Measurements from ENCODE around the gene TNC.
A peak's percentile ranks its signal among the peaks of the same experiment; 100 is the strongest.

Gene TNC

GRCh38 chr9:115099901-115100300, 18.1 kb downstream of the TNC start:
- peak; percentile 28 for DNase-seq (ENCODE audit: low read depth)

GRCh38 chr9:115098226-115098965, 19.6 kb downstream of the TNC start:
- DNase-seq (ENCODE audit: low read depth): peak; percentile 81

GRCh38 chr9:115093520-115093919, 24.4 kb downstream of the TNC start:
- no peak for DNase-seq (ENCODE audit: low read depth)

- DNase-seq (ENCODE audit: low read depth): no peak
These were observed 27.5 kb downstream of the TNC start for GRCh38 chr9:115090486-115090885.

- DNase-seq (ENCODE audit: low read depth): peak; percentile 18
These were observed 29.1 kb downstream of the TNC start for GRCh38 chr9:115088860-115089259.

GRCh38 chr9:115086886-115087285, 31.1 kb downstream of the TNC start:
- no peak for DNase-seq (ENCODE audit: low read depth)

- no peak for DNase-seq (ENCODE audit: low read depth)
These were observed 31.5 kb downstream of the TNC start for GRCh38 chr9:115086461-115086860.

- no peak for DNase-seq (ENCODE audit: low read depth)
These were observed 32.1 kb downstream of the TNC start for GRCh38 chr9:115085773-115086377.

GRCh38 chr9:115084709-115085108, 33.2 kb downstream of the TNC start:
- DNase-seq (ENCODE audit: low read depth): no peak

GRCh38 chr9:115084157-115084556, 33.8 kb downstream of the TNC start:
- no peak for DNase-seq (ENCODE audit: low read depth)

- no peak for DNase-seq (ENCODE audit: low read depth)
These were observed 37.7 kb downstream of the TNC start for GRCh38 chr9:115080242-115080641.

- DNase-seq (ENCODE audit: low read depth): no peak
These were observed 38.8 kb downstream of the TNC start for GRCh38 chr9:115079156-115079555.

GRCh38 chr9:115073456-115073855, 44.5 kb downstream of the TNC start:
- no peak for DNase-seq (ENCODE audit: low read depth)

- DNase-seq (ENCODE audit: low read depth): peak; percentile 71
These were observed 46.8 kb downstream of the TNC start for GRCh38 chr9:115071176-115071575.

- no peak for DNase-seq (ENCODE audit: low read depth)
These were observed 48.2 kb downstream of the TNC start for GRCh38 chr9:115069771-115070170.

GRCh38 chr9:115069302-115069701, 48.7 kb downstream of the TNC start:
- DNase-seq (ENCODE audit: low read depth): no peak

- no peak for DNase-seq (ENCODE audit: low read depth)
These were observed 49.9 kb downstream of the TNC start for GRCh38 chr9:115068031-115068430.

- peak; percentile 84 for DNase-seq (ENCODE audit: low read depth)
These were observed 54.7 kb downstream of the TNC start for GRCh38 chr9:115063058-115063845.

GRCh38 chr9:115058684-115059315, 59.2 kb downstream of the TNC start:
- peak; percentile 90 for DNase-seq (ENCODE audit: low read depth)

GRCh38 chr9:115058175-115058574, 59.8 kb downstream of the TNC start:
- DNase-seq (ENCODE audit: low read depth): peak; percentile 66

- DNase-seq (ENCODE audit: low read depth): peak; percentile 77
These were observed 60.4 kb downstream of the TNC start for GRCh38 chr9:115057559-115057958.

- DNase-seq (ENCODE audit: low read depth): no peak
These were observed 67.9 kb downstream of the TNC start for GRCh38 chr9:115050002-115050490.
